ENCODE measurements around the gene EDNRA. TPM values are rescaled to one million over a fixed set of nuclear protein-coding genes. Genes with fewer than 3 reads are reported as not detected.

The EDNRA gene
- total and polyA plus RNA-seq, 9 of the 15 experiments (the other 6 are each of a cell fraction or from before 2014, with no cell fraction given): not detected

- no peak overlapping the region for H2AFZ ChIP-seq (ENCODE audit: low read depth, low read length)
- H3K79me2 ChIP-seq (ENCODE audit: control insufficient read depth, insufficient read depth, low read length): no peaks in the 10 kb centered on the region
- ATAC-seq (no peak), FAIRE-seq (no peak), DNase-seq (ENCODE audit: extremely low read depth in 1 of 4, low spot score in 3 of 4) (no peak)
- H4K20me1 ChIP-seq (replicated peaks; ENCODE audit: control insufficient read depth, insufficient read depth, low read length): no peaks in the 10 kb centered on the region
- 0% methylated on average over 3 of the region's 3 CpGs for WGBS (ENCODE audit: insufficient coverage, low coverage, missing lambda C conversion rate)
- H3K9ac ChIP-seq (ENCODE audit: insufficient read depth in 1 of 2, low read depth in 2 of 2, low read length in 2 of 2): no peak overlapping the region
- peaks cover 0 to 2% of the 10 kb centered on the region in 2 experiments; a peak in 1 of 5 replicates for H3K27me3 ChIP-seq (ENCODE audit: control insufficient read depth in 2 of 2, insufficient read depth in 2 of 2, low read length in 2 of 2)
- no peak overlapping the region for H3K4me2 ChIP-seq (ENCODE audit: insufficient read depth, low read length)
- H3K4me1 ChIP-seq (replicated peaks in 1 of 2; ENCODE audit: control insufficient read depth in 2 of 2, insufficient read depth in 2 of 2, low read length in 2 of 2): peaks cover 0 to 2% of the 10 kb centered on the region in 2 experiments; a peak in 2 of 5 replicates
- H3K9me3 ChIP-seq (replicated peaks; ENCODE audit: control insufficient read depth, insufficient read depth, low read depth, low read length): no peaks in the 10 kb centered on the region
- H3K4me3 ChIP-seq: no peak overlapping the region
- ChIA-PET POLR2A (no interaction called here), CTCF (ENCODE audit: low intra/inter-chr PET ratio) (no interaction called here)
- in situ Hi-C loops (cut with MboI): loop anchor here (25.0 kb wide), 1 partner anchor 566 kb away; no protein-coding TSS in a partner anchor
- intact Hi-C loops (cut with micrococcal nuclease): loop anchor here (5.0 kb wide), 1 partner anchor 406 kb away; no protein-coding TSS in a partner anchor
- no peaks in the 10 kb centered on the region for H3K9me1 ChIP-seq (ENCODE audit: control insufficient read depth, insufficient read depth, low read length)
- no peak for TF ChIP-seq CBX2 (IDR thresholded peaks at IDR 0.05; ENCODE audit: insufficient read depth, low read length, poor library complexity, severe bottlenecking)
- TF ChIP-seq NCOA2 (IDR thresholded peaks at IDR 0.05; ENCODE audit: partially characterized antibody in 2 of 2): no peak
- no peak for TF ChIP-seq ATF4 (CRISPR knock-in tag; IDR thresholded peaks at IDR 0.05)
- TF ChIP-seq THAP12 (CRISPR knock-in tag; IDR thresholded peaks at IDR 0.05): no peak
- no peak for TF ChIP-seq BRD9 (IDR thresholded peaks at IDR 0.05; ENCODE audit: low read depth, partially characterized antibody)
- no peak for TF ChIP-seq ZNF274 (IDR thresholded peaks at IDR 0.05; ENCODE audit: borderline replicate concordance, low read depth, low read length)
- no peak for TF ChIP-seq HOMEZ (CRISPR knock-in tag; IDR thresholded peaks at IDR 0.05)
- no peak for TF ChIP-seq MAFG (tag; conservative IDR thresholded peaks at IDR 0.05)
- TF ChIP-seq ZNF12 (CRISPR knock-in tag; IDR thresholded peaks at IDR 0.05): no peak
- no peak for TF ChIP-seq BRD4 (IDR thresholded peaks at IDR 0.05)
- no peak for TF ChIP-seq SMC3 (conservative IDR thresholded peaks at IDR 0.05; ENCODE audit: insufficient read depth, low read depth, low read length)
- no peak for TF ChIP-seq SPI1 (IDR thresholded peaks at IDR 0.05; ENCODE audit: borderline replicate concordance, low read depth, low read length)
- TF ChIP-seq DIDO1 (tag; IDR thresholded peaks at IDR 0.05; ENCODE audit: low read depth): no peak
- TF ChIP-seq ZNF696 (CRISPR knock-in tag; conservative IDR thresholded peaks at IDR 0.05): no peak
- H3K36me3 ChIP-seq (ENCODE audit: control insufficient read depth, insufficient read depth, low read length): no peaks in the 10 kb centered on the region
- BruUV-seq (replicated peaks): no TSS peak
- H3K27ac ChIP-seq (ENCODE audit: extremely low read depth, low read depth, low read length): no peak overlapping the region
These were observed 97.7 kb downstream of the EDNRA start for GRCh38 chr4:147578593-147578992.
